KOPT-K1 (cell line): ENCODE measurements around the gene SEMA3G.

Experiments used
- H3K27ac ChIP-seq: fragments of 200-600 bp; sonication (generic); 2 replicates; pipeline ENCODE4 v1.5.1; 2016; ENCODE audit warnings: antibody characterized with exemption, mild to moderate bottlenecking, low read depth, low read length; ENCODE audit not compliant: poor library complexity, severe bottlenecking
- H3K36me3 ChIP-seq: fragments of 200-600 bp; sonication (generic); 2 replicates; pipeline ENCODE4 v1.5.1; 2017; ENCODE audit warnings: antibody characterized with exemption, mild to moderate bottlenecking, low read length, moderate library complexity; ENCODE audit not compliant: insufficient read depth
- H3K9me3 ChIP-seq: fragments of 200-600 bp; sonication (generic); 2 replicates; pipeline ENCODE4 v1.5.1; 2017; ENCODE audit warnings: antibody characterized with exemption, low read length, mild to moderate bottlenecking; ENCODE audit not compliant: insufficient read depth, poor library complexity, severe bottlenecking

Gene SEMA3G

DNA sequence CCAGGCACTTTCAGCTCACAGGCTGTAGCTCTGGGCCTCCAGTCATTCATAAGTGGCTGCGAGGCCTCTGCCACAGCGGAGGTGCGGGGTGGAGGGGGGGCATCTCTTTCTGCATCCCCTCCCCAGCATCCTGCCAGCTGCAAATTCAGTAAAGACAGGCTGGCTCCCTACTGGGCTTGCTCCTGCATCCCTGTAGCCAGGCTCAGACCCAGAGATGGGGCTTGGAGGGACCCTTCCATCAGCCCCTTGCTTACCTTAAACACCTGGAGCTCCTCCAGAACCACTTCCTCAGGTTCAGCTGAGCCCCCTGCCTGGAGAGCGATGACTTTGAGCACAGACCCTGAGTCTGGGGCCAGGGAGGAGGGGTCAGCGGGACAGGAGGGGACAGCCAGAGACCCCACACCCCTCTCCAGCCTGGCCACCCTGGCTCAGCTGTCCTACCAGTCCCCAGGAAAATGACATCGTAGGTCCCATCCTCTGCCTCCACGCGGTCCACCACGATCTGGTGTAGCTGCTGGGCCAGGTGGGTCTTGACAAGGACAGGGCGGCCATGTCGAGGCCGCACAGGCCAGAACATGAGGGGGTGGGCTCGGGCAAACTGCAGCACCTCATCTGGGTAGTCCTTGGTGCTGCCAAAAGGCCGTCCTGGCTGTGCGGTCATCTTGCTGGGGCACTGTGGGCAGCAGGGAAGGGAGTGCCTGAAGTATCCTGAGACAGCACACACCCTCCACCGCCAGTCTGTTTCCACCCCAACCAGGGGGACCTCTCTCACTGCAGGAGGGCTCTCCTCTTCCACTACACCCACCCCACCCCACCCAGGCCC, 5.3 kb downstream of the SEMA3G start:
- Histone ChIP-seq H3K9me3 (no peaks in the 10 kb centered on the region), H3K27ac (no peak overlapping the region), H3K36me3 (no peaks in the 10 kb centered on the region)

DNA sequence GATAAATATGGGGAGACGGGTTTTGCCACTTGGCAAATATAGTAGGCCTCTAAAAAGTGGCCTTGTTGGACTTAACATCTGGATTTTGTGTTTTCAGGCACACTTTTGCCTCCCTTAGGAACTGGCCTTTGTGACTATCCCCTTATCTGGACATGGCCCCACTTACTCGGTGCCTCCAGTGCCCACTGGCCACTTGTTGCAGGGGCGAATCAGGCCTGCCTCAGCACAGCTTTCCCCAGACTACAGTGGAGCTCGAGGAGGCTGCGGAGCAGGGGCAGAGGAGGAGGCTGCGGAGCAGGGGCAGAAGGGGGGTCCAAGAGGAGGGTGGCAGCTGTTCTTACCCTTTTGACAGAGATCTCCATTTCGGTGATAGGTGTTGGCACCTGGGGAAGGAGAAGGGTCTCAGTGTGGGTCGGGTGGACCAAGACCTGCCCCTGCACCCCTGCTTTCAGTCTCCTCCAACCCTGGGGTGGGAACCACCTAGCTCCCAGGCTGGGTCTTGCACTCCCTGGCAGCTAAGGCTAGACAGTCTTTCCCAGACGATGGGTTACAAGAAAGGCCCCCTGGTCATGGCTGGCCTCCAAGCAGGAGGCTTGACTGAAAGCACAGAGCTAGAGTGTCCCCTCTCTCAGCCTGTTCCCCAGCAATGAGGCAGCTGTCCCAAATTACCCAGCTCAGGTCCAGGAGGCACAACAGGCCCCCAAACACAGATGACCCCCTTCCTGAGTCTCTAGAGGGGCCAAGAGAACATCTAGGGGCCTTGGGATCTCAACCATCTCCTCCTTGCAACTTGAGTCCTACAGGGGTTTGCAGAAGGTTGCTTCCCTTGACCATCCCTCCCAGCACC, 6.1 kb downstream of the SEMA3G start:
- Histone ChIP-seq H3K9me3 (no peaks in the 10 kb centered on the region), H3K27ac (no peak overlapping the region)

DNA sequence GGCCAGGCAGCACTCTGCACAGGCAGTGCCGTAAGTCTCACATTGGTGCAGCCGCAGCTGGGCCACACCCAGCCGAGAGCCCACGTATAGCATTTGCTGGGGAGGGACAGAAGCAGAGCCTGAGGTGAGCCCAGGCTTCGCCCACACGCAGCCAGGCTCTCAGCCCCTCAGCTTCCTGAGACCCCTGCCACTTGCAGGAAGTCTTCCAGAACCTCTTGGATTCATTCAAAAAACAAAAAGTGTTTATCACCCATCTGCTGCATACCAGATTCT, 6.9 kb downstream of the SEMA3G start:
- Histone ChIP-seq H3K27ac (no peak overlapping the region), H3K36me3 (no peaks in the 10 kb centered on the region), H3K9me3 (no peaks in the 10 kb centered on the region)

More for the DNA sequence above, 6.1 kb downstream of the SEMA3G start:
- no peaks in the 10 kb centered on the region for H3K36me3 ChIP-seq

DNA sequence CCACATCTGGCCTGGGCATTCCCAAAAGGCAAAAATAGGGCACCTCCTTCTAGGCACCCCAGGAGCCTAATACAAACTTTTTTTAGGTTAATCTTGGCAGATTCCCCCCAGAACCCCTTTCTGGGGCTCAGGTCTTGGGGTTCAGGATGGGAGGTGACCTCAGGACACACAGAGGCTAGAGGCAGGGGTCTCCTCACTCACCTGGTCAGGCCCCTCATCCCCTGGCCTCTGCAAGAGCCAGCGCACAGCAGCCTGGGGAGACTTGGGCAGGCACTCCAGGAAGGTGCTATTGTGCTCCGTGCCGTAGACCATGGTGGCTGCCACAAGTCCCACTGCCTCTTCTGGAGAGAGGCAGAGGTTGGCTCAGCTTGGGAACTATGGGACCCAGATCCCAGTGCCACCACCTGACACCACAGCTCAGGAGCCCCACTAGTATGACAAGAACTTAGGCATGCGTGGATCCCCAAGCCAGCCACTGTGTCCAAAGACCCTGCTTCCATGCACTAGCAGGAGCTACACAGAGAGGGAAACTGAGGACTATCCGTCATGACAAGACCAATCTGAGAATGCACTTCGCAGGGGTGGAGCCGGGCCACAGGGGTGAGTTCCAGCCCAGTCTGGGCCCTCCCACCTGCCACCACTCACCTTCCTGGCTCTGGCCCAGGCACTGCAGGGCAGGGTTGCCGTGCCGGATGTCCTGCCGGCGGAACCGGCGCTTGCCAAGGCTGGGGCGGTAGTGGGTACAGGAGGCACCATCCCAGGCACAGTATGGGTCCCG, 7.4 kb downstream of the SEMA3G start:
- H3K9me3 ChIP-seq: no peaks in the 10 kb centered on the region
- H3K27ac ChIP-seq: no peak overlapping the region
- no peaks in the 10 kb centered on the region for H3K36me3 ChIP-seq

- no peak overlapping the region for H3K27ac ChIP-seq
- H3K9me3 ChIP-seq: no peaks in the 10 kb centered on the region
- H3K36me3 ChIP-seq: no peaks in the 10 kb centered on the region
These were observed 8.3 kb downstream of the SEMA3G start for GRCh38 chr3:52436500-52437149.

GRCh38 chr3:52435246-52436101, 9.4 kb downstream of the SEMA3G start:
- Histone ChIP-seq H3K9me3 (no peaks in the 10 kb centered on the region), H3K27ac (no peak overlapping the region)

DNA sequence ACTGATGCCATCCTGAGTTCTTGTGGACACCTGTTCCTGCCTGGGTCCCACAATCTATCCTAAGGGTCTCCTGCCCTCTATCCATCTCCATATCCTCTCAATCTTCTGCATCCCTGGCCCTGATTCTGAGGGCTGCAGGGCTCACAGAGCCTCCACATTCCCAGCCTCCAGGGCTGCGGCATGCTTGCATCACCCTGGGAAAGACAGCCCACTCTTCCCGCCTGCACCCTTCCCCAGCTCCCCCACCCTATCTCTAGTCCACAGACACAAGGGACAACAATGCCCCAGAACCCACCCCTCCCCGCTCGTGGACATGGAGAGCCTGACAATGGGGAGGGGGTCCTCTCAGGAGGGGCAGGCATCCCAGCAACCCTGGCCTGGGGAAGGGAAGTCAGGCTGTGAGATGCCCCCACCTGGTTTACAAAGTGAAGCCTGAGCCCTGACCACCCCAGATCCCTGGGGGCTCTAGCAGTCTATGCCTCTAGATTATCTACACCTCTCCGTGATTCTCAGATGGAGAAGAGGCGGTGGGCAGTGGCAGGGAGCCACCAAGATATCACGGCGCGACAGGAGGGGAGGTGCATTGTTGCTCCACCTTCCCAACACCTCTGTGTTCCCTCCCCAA, 10.3 kb downstream of the SEMA3G start:
- H3K9me3 ChIP-seq: no peaks in the 10 kb centered on the region

More at GRCh38 chr3:52435246-52436101, 9.4 kb downstream of the SEMA3G start:
- no peaks in the 10 kb centered on the region for H3K36me3 ChIP-seq

DNA sequence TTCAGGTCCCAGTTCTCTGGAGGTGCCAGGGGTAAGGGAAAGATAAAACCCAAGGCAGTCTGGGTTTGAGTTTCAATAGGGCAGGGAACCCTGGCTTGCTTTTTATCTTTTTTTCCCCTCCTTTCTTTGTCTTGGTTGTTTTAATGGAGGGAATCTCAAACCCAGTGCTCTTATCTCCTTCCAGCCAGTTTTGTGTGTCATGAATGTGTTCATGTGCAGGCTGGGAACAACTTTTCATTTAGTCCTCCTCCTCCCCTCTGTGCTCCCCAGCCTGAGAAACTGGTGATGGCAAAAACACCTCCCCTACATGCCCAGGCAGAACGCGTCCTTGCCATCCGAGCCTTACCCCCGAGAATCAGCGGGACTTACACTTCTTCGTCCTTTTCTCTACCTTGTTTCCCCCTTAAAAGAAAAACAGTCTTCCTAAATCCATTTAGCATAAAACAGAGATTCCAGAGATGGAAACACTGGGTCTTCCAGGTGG, 10.9 kb downstream of the SEMA3G start:
- Histone ChIP-seq H3K36me3 (no peaks in the 10 kb centered on the region), H3K27ac (no peak overlapping the region), H3K9me3 (no peaks in the 10 kb centered on the region)

More for the DNA sequence above, 10.3 kb downstream of the SEMA3G start:
- Histone ChIP-seq H3K36me3 (no peaks in the 10 kb centered on the region), H3K27ac (no peak overlapping the region)

DNA sequence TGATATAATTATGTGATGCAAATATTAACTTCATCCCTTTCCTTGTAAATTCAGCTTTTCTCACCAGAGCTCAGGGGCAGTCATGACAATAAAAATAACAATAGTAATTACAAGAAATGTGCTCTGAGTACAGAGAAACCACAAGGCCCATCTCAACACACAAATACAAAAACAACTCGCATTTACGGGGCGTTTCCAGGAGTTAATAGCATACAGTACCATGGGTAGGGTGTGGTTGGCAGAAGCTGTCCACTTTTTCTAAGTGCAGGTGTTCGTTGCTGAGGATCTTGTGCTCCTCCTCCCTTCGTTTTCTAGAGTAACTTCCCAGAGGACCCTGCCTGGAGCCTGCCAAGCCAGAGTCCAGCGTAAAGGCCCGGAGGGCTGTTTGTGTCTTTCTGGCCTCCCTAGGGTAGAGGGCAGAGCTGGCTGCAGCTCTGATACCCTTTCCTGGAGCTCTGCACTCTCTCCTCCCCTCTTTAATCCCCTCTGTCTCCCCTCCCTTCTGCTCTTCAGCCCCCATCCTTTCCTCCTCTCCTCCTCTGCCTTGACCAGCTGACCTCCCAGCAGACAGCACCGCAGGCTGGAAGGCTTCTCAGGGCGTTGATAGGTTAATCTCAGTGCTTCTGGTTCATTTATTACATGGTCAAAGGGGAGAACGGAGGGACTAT, 11.4 kb downstream of the SEMA3G start:
- Histone ChIP-seq H3K9me3 (no peaks in the 10 kb centered on the region), H3K27ac (no peak overlapping the region)

GRCh38 chr3:52432691-52433141, 12.2 kb downstream of the SEMA3G start:
- no peaks in the 10 kb centered on the region for H3K36me3 ChIP-seq
- H3K9me3 ChIP-seq: no peaks in the 10 kb centered on the region
- H3K27ac ChIP-seq: no peak overlapping the region

More for the DNA sequence above, 11.4 kb downstream of the SEMA3G start:
- H3K36me3 ChIP-seq: no peaks in the 10 kb centered on the region

- H3K27ac ChIP-seq: no peak overlapping the region
These were observed 12.7 kb downstream of the SEMA3G start for GRCh38 chr3:52432225-52432624.

GRCh38 chr3:52431459-52432223, 13.3 kb downstream of the SEMA3G start:
- Histone ChIP-seq H3K9me3 (no peaks in the 10 kb centered on the region), H3K27ac (no peak overlapping the region), H3K36me3 (no peaks in the 10 kb centered on the region)

More at GRCh38 chr3:52432225-52432624, 12.7 kb downstream of the SEMA3G start:
- Histone ChIP-seq H3K9me3 (no peaks in the 10 kb centered on the region), H3K36me3 (no peaks in the 10 kb centered on the region)
